Measurements from ENCODE around the gene MBD5.

Gene MBD5

DNA sequence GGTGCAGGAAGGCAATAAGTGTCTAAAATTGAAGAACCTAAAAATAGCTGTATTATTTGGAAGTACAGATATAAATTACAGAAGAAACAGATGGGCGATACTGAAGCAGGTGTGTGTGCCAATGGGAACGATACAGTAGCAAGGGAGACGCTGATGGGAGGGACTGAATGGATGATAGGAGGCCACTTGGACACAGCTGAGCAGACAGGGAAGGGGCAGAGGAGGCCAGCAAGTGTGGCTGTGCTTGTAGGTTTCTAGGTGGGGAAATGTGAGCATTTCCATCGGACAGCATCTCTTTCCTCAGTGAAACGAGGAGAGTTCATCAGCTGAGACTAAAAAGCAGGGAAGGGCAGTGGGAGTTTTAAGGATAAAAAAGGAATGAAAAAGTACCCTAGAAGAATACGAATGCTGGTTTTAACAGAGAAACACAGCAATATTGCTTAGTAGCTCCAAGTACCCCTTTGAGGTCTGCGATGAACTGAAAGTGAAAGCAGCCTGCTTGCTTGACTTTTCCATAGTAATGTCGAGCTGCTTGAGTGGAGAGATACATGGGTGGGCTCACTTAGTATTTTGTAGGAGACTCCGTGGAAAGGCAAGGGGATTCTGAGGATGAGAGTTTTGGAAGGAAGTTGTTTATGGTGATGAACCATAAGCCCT is 531.9 kb downstream of the MBD5 start:
- DNase-seq (ENCODE audit: low read depth), result no peak

DNA sequence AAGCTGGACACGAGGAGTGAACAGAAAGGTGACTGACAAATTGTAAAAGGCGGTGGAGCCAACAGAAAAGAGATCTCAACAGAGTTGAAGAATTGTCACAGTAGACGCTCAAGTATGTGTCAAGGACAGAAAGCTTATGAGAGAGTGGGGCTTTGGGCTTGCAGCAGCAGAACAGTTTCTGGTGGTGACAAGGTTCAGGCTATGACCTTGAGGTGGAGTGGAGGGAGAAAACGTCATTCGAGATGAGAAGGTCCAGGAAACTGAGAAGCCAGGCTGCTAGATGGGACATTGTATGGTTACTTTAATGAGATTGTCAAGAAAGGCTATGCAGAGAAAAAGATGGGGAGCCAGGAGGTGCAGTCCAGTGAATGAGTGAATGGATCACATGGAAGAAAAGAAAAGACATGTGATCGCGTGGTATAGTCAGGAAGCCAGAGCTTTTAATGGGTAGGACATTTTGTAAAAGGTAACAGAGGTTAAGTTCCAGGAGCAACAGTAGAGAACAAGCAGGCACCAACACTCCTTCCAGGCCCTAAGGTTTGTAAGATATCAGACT is 532.5 kb downstream of the MBD5 start:
- DNase-seq (ENCODE audit: low read depth), result no peak

GRCh38 chr2:148554459-148555247 is 533.8 kb downstream of the MBD5 start:
- no peak for DNase-seq (ENCODE audit: low read depth)

DNA sequence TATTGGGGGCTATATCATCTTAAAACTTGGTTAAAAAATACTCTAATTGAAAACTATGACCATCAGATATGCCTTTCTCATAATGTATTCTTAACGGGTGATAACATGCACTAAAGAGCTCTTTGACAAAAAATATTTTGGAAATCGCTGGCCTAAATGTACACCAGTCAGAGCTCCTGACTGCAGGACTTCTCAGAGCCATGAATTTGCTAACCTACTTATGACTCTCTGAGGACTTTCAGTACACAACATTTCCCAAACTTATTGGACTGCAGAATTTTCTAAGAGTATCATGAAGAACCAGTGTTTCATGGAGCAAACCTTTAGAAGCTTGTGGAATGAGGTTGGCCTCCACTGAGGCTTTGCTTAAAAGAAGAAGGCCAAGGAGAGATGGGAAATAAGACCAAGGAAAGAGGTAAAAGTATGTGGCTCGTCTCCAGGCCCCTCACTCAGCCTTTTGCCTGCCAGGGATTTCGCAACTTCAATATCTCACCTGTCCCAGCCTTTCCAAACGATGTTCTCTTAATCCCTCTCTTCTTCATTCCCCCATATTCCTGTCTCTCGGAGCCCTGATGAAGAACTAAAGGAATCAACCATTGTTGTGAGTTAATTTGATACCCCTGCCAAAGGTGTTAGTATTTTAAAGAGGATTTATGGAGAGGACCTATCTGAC is 534.9 kb downstream of the MBD5 start:
- no peak for DNase-seq (ENCODE audit: low read depth)

DNA sequence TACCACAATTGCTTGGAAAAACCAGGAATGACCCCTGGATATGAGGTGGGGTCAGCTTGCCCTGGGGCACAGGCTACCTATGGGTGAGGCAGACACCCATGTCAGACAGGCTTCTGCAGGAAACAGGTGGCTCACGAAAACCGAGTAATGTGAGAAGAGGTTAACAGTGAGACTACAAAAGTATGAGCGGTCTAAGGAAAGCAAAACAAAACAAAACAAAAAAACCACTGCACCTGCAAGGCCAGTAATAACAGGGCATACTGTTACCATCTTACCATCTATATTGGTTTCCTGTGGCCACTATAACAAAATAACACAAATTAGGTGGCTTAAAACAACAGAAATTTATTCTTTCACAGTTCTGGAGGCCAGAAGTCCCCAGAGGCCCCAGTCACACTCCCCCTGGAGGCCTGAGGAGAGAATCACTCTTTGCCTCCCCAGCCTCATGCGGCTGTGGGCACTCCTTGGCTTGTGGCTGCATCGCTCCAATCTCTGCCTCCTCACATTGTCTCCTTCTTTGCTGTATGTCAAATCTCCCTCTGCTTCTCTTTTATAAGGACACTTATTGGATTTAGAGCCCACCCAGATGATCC is 537.0 kb downstream of the MBD5 start:
- DNase-seq (ENCODE audit: low read depth), result no peak

GRCh38 chr2:148560496-148560895 is 539.6 kb downstream of the MBD5 start:
- DNase-seq (ENCODE audit: low read depth), result no peak

GRCh38 chr2:148561389-148561788 is 540.5 kb downstream of the MBD5 start:
- no peak for DNase-seq (ENCODE audit: low read depth)

- no peak for DNase-seq (ENCODE audit: low read depth)
Observed at GRCh38 chr2:148565272-148565894, 544.5 kb downstream of the MBD5 start.

All from stimulated activated CD8-positive, alpha-beta memory T cell treated with anti-CD3 and anti-CD28 coated beads, Interleukin-4, amount 100 ng/mL, for 24 hours (primary cell).